NCI-H82 treated with DMSO at 0.1 percent for 48 hours (cell line): ENCODE results near the gene NPTX1.

Experiments used
- DNase-seq: peaks from one replicate; lab custom pipeline; 2025; ENCODE audit not compliant: unreplicated experiment; lab: John Stamatoyannopoulos, UW

Gene NPTX1

GRCh38 chr17:80463784-80464400 lies 12.5 kb downstream of the NPTX1 start:
- no peak for DNase-seq

- DNase-seq = no peak
Observed at GRCh38 chr17:80461528-80462160, 14.8 kb downstream of the NPTX1 start.

GRCh38 chr17:80460429-80460834 lies 16.0 kb downstream of the NPTX1 start:
- DNase-seq = no peak

GRCh38 chr17:80459234-80459633 lies 17.2 kb downstream of the NPTX1 start:
- no peak for DNase-seq

GRCh38 chr17:80458016-80458415 lies 18.4 kb downstream of the NPTX1 start:
- DNase-seq = no peak

GRCh38 chr17:80457236-80457856 lies 19.1 kb downstream of the NPTX1 start:
- no peak for DNase-seq

- no peak for DNase-seq
Observed at GRCh38 chr17:80456465-80457235, 19.8 kb downstream of the NPTX1 start.

GRCh38 chr17:80455784-80456183 lies 20.6 kb downstream of the NPTX1 start:
- no peak for DNase-seq

GRCh38 chr17:80455336-80455710 lies 21.1 kb downstream of the NPTX1 start:
- DNase-seq = no peak

- peak; percentile 83 for DNase-seq
Observed at GRCh38 chr17:80454557-80455335, 21.7 kb downstream of the NPTX1 start.

- DNase-seq = no peak
Observed at GRCh38 chr17:80453998-80454556, 22.3 kb downstream of the NPTX1 start.

- DNase-seq = no peak
Observed at GRCh38 chr17:80453126-80453997, 23.0 kb downstream of the NPTX1 start.

- DNase-seq = no peak
Observed at GRCh38 chr17:80452173-80452915, 24.1 kb downstream of the NPTX1 start.

- DNase-seq = no peak
Observed at GRCh38 chr17:80451104-80451775, 25.2 kb downstream of the NPTX1 start.

- no peak for DNase-seq
Observed at GRCh38 chr17:80449930-80450576, 26.4 kb downstream of the NPTX1 start.

- no peak for DNase-seq
Observed at GRCh38 chr17:80449194-80449929, 27.0 kb downstream of the NPTX1 start.

- no peak for DNase-seq
Observed at GRCh38 chr17:80447790-80448189, 28.6 kb downstream of the NPTX1 start.
